ENCODE results near the gene CADPS2.

The CADPS2 gene

DNA sequence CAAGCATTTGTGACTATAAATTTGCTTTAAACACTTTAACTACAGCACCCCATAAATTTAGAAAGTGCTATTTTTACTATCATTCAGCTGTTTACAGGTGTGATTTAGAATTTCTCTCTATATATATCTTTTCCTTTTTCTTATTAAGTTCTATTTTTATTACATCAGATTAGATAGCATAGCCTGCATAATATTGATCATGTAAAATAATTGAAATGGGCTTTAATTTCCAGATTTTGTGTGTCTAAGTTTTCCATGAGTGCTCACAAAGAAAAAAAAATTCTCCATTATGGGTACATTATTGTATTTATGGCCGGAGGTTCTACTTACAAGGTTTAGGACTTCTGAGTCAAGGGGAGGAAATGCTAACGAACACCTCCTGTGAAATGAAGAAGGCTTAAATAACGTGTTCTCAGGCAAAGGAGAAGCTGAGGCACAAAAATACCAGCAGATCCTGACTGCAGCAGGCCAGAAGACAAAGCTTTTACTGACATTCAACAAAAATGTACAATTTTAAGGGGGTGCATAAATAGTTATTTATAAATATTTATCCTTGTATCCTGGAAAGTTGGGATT is 301.5 kb downstream of the CADPS2 start:
- DNase-seq, result no peak

GRCh38 chr7:122578350-122578749 is 307.9 kb downstream of the CADPS2 start:
- no peak for DNase-seq

DNA sequence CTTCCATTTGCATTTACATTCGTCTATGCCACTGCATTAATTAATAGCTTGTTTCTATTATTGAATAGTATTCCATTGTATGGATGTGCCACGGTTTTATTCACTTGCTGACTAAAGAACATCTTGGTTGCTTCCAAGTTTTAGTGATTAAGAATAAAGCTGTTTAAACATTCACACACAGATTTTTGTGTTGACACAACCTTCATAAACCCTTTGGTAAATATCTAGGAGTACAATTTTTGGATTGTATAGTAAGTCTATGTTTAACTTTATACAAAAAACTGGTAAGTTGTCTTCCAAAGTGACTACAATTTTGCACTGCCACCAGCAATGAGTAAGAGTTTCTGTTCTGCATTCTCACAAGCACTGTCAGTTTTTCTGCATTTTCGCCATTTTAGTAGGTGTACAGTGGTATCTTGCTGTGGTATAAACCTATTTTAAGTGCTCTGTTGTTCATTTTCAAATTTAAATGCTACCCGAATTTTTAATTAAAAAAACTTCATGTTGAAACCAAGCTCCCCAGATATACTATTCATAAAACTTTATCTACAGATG is 308.7 kb downstream of the CADPS2 start:
- no peak for DNase-seq

DNA sequence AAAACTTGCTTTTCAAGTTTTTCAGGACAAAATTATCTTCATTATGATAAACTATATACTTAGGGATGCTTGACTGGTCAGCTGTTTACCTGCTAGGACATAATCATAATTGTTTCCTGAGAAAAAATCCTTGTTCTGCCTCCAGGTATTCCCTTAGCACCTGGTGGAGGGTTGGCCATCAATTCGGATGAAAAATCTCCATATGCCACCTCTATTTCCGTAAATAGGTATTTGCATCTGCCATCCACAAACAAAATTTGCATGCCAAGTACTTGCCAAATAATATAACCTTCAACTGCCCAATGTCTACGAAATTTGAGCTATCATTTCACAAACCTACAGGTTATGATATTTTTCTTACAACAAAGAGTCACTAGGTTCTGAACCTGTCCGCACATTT is 313.6 kb downstream of the CADPS2 start:
- DNase-seq, result no peak

DNA sequence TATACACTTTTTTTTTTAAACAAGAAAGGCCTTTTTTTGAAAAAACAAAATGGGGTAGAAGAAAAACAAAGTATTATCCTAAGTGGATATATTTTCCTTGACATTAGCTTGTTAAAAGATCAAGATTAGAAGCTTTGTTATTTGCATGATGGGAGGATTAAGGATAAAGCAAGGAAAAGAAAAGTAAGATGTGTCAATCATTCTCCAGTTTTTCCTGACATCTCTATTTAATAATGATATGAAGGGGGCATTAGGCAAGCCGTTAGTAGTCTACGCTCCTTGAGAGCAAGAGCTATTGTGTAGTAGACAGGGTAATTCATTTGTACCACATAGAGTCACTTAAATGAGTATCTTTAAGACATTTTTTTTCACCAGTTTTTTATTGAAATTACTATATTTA is 324.9 kb downstream of the CADPS2 start:
- no peak for DNase-seq

DNA sequence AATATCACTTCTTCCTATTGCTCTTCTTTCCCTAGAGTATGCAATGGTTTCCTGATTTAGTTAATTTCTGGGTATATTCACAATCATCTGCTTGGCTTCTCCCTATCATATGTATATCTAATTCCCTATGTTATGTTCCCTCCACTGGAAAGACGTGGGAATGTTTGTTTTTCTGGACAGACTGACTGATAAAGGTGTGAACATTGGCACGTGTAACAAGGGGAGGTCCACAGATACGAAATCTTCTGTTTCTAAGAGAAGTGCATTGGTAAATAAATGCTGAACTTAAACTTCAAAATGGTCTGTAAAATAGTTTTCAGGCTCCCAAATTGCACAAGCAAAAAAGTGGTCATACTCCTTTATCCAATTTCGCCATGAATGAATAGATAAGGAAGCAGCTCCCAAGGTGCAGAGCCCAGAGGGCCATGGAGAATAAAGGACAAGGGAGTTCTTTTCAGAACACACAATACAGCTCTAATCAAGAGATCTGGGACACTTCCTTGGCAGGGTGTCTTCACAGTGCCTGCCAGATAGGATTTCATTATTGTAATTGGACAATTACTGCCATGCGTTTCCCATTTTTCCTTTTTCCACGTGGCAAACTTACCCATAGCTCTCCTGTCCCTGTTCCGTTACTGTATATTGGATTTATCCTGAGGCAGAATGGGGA is 329.3 kb downstream of the CADPS2 start:
- DNase-seq, result no peak

DNA sequence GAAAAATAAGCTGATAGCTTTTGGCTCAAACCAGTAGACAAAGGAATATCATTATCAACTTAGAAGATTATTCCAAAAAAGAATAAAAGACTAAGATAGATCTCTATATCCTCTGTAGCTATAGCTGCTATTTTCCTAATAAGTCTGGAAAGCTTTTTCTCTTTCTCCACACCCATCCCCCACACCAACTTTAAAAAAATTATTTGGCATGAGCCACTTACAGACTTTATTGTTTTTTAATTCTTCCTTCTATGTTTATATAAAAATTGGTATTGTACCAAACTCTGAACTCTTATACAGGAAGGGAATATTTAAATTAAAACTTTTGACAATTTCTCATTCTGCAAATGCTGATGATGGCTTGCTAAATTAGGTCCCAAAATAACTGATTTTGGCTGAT is 330.0 kb downstream of the CADPS2 start:
- DNase-seq, result no peak

DNA sequence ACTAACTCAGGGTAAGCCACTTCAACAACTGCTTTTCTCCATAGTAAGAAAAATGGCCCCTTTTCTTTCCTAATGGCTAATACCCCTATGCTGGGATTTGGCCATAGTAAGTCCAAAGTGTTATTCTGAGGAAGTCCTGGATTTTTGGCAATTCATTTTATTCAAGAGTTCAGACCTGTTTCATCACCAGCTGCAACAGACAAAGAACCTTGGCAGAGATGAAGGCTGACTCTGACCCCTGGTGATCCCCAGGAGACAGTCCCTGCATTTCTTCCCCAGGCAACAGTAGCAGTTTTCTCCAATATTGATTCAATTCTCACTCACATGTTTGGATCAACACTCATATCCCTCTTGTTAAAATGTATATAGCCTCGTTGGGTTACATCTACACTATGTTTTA is 332.5 kb downstream of the CADPS2 start:
- no peak for DNase-seq

DNA sequence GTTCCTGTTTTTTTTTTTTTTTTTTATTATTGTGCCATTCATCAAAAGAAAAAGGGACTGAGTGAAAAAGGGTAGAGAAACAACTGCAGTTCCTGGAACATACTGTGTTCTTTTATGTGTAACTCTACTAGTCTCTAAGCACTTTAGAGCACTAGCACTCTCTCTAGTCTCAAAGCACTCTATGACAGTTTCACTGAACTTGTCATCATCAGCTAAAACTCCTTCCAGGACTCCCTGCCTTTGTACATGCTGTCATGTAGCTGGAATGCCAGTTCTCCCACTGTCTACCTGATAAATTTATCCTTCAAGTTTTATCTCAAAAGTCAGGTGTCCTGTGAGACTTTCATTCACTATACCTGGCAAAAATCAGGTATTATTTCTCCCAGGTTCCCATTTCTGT is 333.5 kb downstream of the CADPS2 start:
- DNase-seq, result no peak

DNA sequence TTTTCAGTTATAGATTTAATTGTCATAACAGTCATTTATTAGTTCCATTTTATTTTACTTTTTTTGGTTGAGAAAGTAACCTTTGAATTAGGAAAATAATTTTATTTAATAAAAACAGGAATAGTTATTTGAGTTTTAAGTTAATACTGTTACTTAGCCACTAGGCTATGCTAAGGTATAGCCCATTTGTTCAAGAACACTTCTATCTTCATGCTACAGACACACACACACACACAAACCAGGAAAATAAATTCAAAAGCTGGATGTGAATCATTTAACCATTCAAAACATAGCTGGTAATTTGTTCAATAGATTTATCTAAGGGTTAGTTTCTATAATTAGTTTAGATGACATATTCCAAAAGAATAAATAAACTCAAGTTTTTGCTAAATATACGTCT is 335.7 kb downstream of the CADPS2 start:
- no peak for DNase-seq

- DNase-seq, result no peak
These were observed 336.7 kb downstream of the CADPS2 start for GRCh38 chr7:122549578-122549977.

DNA sequence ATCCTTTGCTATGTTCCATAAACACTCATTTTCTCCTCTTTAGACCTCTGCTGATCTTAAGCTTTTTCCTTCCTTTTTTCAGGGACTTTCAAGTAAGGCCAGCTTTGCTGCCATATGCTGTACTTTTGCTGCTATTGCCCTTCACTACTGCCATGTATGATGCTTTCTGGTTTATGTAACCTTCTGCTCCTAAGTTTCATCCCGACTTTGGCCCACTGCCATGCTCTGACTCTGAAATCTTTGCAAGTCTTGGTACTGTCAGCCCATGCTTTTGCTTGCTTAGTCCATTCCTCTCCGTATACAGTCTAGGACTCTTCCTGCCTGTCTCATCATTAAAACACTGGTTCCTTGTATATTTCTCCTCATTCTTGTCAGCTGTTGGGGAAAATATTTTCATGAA is 339.8 kb downstream of the CADPS2 start:
- no peak for DNase-seq

DNA sequence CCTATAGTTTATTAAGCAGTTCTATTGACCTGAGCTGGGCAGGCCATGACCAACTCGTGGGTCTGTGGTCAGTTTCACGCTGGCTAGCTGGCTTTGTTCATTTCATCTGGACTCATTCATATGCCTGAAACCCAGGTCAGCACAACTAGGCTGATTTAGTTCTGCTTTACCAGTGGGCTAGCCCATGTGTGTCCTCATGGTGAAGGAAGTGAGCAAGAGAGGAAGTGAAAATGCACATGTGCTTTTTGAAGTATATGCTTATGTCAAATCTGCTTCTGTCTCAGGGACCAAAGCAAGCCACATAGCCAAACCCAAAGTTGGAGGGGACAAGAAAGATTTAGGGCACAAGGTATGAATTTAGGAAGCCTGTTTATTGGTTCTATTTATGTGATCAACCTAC is 341.8 kb downstream of the CADPS2 start:
- no peak for DNase-seq

GRCh38 chr7:122543891-122544290 is 342.4 kb downstream of the CADPS2 start:
- DNase-seq, result no peak

DNA sequence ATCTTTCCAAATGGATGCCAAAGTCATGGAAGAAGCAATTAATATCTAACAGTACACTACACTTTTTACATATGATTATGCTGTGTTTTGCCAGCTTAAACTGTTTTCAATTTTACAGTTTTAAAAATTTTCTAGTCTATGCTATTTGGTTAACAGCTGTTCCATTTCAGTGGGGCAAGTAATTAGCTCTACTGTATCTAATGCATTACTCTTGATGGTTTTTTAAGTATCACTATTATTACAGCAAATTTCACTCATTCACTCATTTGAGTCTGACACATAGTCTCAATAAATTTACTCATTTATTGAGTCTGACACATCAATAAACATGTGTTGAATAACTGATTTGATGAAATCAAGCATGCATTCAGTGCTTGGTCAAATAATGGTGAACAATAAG is 343.1 kb downstream of the CADPS2 start:
- DNase-seq, result no peak

DNA sequence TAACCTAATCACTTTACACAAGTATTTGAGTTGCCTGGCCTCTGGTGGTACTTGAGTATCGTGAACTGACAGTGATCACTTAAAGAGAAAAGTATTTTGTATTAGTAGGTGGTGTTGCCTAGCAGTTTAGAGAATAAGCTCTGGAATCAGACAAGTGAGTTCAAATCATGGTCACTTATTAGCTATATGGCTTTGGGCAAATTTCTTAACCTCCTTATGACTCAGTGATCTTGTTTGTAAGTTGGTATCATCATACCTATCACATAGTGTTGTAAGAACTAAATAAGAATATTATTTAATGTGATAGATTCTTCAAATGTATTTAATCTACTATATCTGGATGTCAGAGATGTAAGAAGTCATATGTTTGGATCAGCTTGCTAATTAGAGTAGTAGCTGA is 351.2 kb downstream of the CADPS2 start:
- no peak for DNase-seq

DNA sequence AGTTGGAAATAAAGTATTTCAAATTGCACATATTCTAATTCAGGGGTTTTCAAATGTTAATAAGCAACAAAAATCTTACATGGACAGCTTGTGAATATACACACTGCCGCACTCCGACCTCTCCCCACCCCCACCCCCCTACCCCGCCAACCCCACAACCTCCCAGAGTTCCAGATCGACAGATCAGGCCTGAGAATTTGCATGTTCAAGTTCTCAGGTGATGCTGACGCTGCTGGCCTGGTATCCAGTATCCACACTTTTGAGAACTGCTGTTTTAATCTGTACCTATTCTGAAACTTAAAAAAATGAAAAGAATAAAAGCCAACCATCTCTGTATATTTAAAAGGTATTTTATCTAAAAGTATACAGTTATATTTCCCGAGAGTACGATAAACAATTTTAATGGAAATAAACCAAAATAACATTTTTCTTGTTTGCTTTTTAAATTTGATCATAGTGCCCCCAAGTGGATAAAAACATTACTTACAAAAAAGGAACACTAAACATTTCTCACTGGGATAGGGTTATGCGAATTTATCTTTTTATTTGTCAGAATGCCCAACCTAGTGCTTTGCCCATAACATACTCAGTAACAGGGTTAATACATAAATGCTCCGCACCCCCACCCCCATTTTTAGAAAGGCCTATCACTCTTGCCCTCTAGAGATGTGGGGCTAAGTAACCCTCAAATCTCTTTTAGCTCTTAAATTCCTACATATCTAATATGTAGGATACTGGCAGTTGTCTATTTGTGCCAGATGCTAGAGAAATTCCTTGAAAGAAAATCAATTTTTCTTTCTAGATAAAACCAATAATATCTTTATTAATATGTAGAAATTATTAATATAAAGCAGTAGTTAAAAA is 353.6 kb downstream of the CADPS2 start:
- DNase-seq, result no peak

GRCh38 chr7:122528879-122529481 is 357.3 kb downstream of the CADPS2 start:
- DNase-seq, result no peak

DNA sequence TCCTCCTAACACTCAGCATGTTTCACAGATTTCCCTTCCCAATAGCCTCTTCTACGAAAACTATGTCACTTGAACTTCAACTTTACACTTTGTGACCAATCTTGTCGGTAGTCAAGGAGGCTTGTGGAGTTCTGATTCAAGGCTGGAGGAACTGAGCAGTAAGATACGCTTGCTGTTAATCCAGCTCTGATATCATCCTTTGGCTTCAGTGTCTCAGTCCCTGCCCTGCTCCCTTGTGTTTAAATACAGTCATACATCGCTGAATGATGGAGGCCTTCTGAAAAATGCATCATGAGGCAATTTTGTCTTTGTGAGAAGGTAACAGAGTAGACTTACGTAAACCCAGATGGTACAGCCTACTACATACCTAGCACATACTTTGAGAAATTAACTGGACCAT is 360.9 kb downstream of the CADPS2 start:
- DNase-seq, result no peak

- no peak for DNase-seq
These were observed 364.5 kb downstream of the CADPS2 start for GRCh38 chr7:122521767-122522166.

DNA sequence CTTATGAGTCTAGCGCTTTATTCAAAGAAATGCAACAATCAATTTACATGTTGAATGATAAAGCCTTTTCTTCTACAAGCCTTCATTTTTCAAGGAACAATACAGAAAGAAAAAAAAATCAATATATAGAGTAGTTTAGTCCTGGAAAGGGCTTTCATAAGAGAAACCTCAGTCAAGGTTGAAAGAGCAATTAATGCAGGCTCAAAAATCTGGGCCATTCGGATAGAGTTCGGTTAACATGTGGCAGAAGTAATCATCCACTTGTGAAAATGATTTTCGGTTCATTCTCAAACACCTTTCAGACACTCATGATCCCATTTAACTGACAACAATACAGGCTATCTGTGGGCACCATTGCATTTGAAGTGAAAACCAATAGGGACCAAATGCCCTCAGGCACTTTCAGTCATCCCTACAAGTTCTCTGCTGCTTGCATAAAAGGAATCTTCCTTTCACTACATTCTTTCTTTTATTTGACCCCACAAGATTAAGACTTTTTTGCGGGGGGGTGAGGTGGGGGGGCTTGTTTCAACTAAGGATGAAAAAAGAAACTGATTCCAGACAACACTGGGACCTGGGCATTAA is 365.2 kb downstream of the CADPS2 start:
- no peak for DNase-seq

DNA sequence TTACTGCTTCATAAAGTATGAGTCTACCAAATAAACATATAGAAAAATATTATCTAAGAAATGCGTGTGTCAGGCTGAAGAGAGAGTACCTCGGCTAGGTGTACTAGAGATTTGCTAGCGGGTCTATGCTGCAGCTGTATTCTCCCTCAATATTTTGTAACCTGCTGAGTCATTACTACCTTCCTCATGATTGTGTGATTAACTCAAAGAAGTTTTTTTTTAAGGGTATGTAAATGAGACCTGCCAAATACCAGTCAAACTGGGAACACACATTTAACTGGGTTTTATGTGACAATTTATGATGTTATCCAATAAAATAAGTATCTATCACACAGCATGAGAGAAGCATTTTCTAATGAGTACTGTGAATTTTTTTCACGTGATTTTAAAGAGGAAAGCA is 367.8 kb downstream of the CADPS2 start:
- no peak for DNase-seq

DNA sequence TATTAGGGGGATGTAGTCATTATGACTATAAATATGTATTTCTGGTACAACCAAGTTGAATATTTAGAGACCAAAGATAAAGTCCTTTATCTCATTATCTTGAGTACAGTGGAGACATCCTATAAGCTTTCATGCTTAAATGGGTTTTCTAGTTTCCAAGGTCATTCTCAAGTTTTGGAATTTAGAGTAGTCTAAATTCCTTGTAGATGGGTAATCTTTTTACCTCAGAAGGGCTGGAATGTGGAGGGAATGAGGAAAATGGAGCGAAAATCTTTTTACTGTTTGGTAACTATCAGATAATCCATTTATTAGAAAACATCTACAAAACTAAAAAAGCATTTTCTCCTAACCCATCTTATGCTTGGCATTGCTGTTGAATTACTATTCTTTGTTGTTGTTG is 368.7 kb downstream of the CADPS2 start:
- DNase-seq, result no peak
